ENCODE measurements around the gene TP53BP2.

TP53BP2 gene

DNA sequence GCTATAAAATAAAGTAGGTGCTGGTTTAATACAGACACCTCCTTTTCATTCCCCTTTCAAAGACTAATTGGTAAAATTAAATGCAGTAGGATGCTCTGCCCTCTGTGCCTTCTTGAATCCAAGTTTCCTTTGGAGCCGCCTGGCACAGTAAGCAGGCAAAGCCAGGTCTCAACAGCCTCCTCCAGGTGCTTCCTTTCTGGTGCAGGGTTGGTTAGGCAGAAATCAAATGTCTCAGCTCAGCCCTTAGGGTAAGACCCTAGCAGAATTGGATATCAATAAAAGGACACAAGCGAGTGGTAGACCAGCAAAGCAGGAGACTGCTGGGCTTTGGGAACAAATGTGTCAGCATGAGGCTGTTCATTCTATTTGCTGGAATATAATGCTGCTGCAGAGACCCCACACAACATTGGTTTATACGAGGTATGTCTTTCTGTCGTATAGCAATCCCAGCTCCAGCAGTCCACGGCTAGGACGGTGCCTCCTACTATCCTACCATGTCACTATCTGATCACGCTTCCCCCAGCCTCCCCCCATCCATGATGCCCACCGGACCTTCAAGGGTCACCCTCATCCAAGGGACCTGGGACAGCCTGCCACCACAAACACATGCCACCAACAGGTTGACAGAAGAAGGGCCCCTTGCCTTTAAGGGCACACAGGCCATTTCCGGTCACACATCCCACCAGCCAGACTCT is 75.0 kb downstream of the TP53BP2 start:
- TF ChIP-seq CTCF (IDR thresholded peaks at IDR 0.05; ENCODE audit: low read depth, low read length) = no peak
- Histone ChIP-seq H3K27ac (no peak overlapping the region), H3K9me3 (ENCODE audit: severe bottlenecking) (no peaks in the 10 kb centered on the region), H3K36me3 (peaks cover 2% of the 10 kb centered on the region; the same call in 1 of the 2 replicates), H3K27me3 (ENCODE audit: insufficient read depth, low read depth, severe bottlenecking) (no peaks in the 10 kb centered on the region), H3K4me3 (ENCODE audit: low read depth, low read length) (no peak overlapping the region)
- DNase-seq = no peak

GRCh38 chr1:223765719-223766340 is 79.9 kb downstream of the TP53BP2 start:
- Histone ChIP-seq H3K9me3 (ENCODE audit: severe bottlenecking) (no peaks in the 10 kb centered on the region), H3K4me3 (ENCODE audit: low read depth, low read length) (no peak overlapping the region), H3K36me3 (no peaks in the 10 kb centered on the region; the same call in 1 of the 2 replicates), H3K27ac (peak overlapping the region; percentile 69), H3K27me3 (ENCODE audit: insufficient read depth, low read depth, severe bottlenecking) (no peaks in the 10 kb centered on the region)
- no peak for TF ChIP-seq CTCF (IDR thresholded peaks at IDR 0.05; ENCODE audit: low read depth, low read length)
- DNase-seq = peak; percentile 13

DNA sequence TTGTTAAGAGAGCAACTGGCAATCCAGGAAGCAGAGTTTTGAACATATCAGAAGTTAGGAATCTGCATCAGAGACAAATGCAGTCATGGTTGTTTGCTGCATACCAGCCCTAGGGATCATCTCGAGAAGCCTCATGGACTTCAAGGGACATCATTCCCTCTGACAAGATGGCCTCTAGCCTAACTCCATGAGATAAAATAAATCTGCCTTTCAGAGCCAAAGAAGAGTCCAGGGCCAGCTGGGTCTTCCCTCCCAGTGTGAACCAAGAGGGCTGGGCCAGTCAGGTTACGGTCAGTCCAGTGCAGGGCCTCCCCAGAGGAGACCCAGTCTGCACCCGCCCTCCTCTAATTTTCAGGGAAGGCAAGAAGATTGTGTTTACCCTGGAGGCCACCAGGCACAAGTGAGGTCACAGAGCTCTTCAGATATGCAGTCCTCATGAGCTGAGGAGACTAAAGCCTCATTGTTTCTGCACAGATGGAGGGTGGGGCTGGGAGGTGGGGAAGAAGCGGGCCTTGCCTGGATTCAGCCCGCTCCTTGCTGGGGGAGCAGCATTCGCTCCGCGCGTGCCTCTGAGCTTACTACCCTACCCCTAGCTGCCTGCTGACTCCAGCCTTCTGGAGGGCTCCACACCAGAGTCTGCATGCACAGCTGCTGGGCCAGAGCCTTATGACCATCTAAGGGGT is 80.6 kb downstream of the TP53BP2 start:
- TF ChIP-seq CTCF (IDR thresholded peaks at IDR 0.05; ENCODE audit: low read depth, low read length) = no peak
- peak overlapping the region; percentile 69 for H3K27ac ChIP-seq
- H3K4me3 ChIP-seq (ENCODE audit: low read depth, low read length) = no peak overlapping the region
- peak; percentile 62 for DNase-seq
- no peaks in the 10 kb centered on the region for H3K27me3 ChIP-seq (ENCODE audit: insufficient read depth, low read depth, severe bottlenecking)
- H3K9me3 ChIP-seq (ENCODE audit: severe bottlenecking) = no peaks in the 10 kb centered on the region
- no peaks in the 10 kb centered on the region; the same call in 1 of the 2 replicates for H3K36me3 ChIP-seq

DNA sequence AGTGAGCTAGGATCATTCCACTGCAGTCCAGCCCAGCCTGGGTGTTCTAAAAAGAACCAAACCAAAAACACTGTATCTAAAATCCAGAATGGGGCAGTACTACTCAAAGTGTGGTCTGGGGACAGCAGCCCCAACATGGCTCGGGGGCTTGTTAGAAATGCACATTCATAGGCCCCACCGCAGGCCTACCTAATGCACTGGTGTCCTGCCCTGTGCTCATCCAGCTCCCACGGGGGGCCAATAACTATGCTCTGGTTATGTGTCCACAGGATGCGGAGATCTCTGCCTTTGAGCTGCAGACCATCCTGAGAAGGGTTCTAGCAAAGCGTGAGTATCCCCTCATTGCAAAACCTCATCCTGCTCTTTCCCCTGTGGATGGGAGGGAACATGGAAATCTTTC is 81.9 kb downstream of the TP53BP2 start:
- H3K36me3 ChIP-seq = no peaks in the 10 kb centered on the region; the same call in 1 of the 2 replicates
- H3K27ac ChIP-seq = no peak overlapping the region
- H3K27me3 ChIP-seq (ENCODE audit: insufficient read depth, low read depth, severe bottlenecking) = no peaks in the 10 kb centered on the region
- H3K4me3 ChIP-seq (ENCODE audit: low read depth, low read length) = no peak overlapping the region
- no peaks in the 10 kb centered on the region for H3K9me3 ChIP-seq (ENCODE audit: severe bottlenecking)
- no peak for DNase-seq
- TF ChIP-seq CTCF (IDR thresholded peaks at IDR 0.05; ENCODE audit: low read depth, low read length) = no peak

GRCh38 chr1:223763251-223763650 is 82.5 kb downstream of the TP53BP2 start:
- DNase-seq = no peak
- Histone ChIP-seq H3K4me3 (ENCODE audit: low read depth, low read length) (no peak overlapping the region), H3K27ac (no peak overlapping the region), H3K36me3 (no peaks in the 10 kb centered on the region; the same call in 1 of the 2 replicates), H3K27me3 (ENCODE audit: insufficient read depth, low read depth, severe bottlenecking) (no peaks in the 10 kb centered on the region), H3K9me3 (ENCODE audit: severe bottlenecking) (no peaks in the 10 kb centered on the region)
- TF ChIP-seq CTCF (IDR thresholded peaks at IDR 0.05; ENCODE audit: low read depth, low read length) = no peak

All from WERI-Rb-1 (cell line).